ENCODE results near the gene SLC35E2B.
"Not testable (repeated sequence)": the region's sequence is repeated elsewhere in the genome, so short reads cannot be mapped to it uniquely, and the experiment has no call there.

DNA sequence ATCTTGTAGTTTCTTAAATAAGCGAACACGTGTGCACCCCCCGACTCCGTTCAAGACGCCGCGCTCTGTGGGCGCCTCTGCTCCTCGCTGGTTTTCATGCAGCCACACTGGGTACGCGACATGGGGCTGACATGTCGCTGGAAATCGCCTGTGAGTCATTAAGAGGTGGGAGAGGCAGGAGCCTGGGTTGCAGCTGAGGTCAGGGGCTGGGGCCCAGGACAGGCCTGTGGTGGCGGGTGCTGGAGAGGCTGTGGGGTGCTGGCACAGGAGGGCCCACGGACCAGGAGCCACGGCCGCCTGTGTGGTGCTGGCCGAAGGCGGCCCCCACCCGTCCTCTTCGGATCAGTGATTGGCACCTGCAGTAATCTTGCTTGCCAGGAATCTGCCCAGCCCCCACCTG is 17.8 kb downstream of the SLC35E2B start:
- not testable (repeated sequence) for TF ChIP-seq EP300 (IDR thresholded peaks at IDR 0.05)
- TF ChIP-seq, protein P1, sequence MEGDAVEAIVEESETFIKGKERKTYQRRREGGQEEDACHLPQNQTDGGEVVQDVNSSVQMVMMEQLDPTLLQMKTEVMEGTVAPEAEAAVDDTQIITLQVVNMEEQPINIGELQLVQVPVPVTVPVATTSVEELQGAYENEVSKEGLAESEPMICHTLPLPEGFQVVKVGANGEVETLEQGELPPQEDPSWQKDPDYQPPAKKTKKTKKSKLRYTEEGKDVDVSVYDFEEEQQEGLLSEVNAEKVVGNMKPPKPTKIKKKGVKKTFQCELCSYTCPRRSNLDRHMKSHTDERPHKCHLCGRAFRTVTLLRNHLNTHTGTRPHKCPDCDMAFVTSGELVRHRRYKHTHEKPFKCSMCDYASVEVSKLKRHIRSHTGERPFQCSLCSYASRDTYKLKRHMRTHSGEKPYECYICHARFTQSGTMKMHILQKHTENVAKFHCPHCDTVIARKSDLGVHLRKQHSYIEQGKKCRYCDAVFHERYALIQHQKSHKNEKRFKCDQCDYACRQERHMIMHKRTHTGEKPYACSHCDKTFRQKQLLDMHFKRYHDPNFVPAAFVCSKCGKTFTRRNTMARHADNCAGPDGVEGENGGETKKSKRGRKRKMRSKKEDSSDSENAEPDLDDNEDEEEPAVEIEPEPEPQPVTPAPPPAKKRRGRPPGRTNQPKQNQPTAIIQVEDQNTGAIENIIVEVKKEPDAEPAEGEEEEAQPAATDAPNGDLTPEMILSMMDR (IDR thresholded peaks at IDR 0.05) = not testable (repeated sequence)
